NB4 (cell line): ENCODE measurements around the gene SAMD4A.

Source experiments
- DNase-seq: peaks from one replicate; pipeline ENCODE4 v3.0.0; 2010; ENCODE audit warnings: low read depth
- H3K4me3 ChIP-seq: one replicate; pipeline ENCODE4 v1.5.1; 2011; ENCODE audit warnings: mild to moderate bottlenecking, low read depth, low read length, moderate library complexity
- CTCF ChIP-seq: IDR thresholded peaks from one replicate; pipeline ENCODE4 v1.5.1; 2012; ENCODE audit warnings: low read depth, low read length
- MAX ChIP-seq: IDR thresholded peaks from 2 replicates; pipeline ENCODE4 v1.6.1; 2011; ENCODE audit warnings: low read depth, low read length
- MYC ChIP-seq: IDR thresholded peaks from 2 replicates; pipeline ENCODE4 v1.6.1; 2011; ENCODE audit warnings: low read depth, low read length
- POLR2A ChIP-seq: IDR thresholded peaks from 2 replicates; pipeline ENCODE4 v1.6.1; 2011; ENCODE audit warnings: mild to moderate bottlenecking; ENCODE audit not compliant: insufficient read length; ENCODE audit errors: extremely low read depth

SAMD4A gene

GRCh38 chr14:54671537-54671936 lies 104.6 kb downstream of the SAMD4A start:
- no peak for TF ChIP-seq POLR2A
- TF ChIP-seq CTCF = no peak
- no peak for TF ChIP-seq MAX
- TF ChIP-seq MYC = no peak
- no peak for DNase-seq
- H3K4me3 ChIP-seq = no peak overlapping the region

- no peak overlapping the region for H3K4me3 ChIP-seq
- DNase-seq = no peak
- TF ChIP-seq POLR2A = no peak
- no peak for TF ChIP-seq CTCF
- TF ChIP-seq MYC = no peak
- TF ChIP-seq MAX = no peak
Measured at GRCh38 chr14:54672181-54672580, 105.3 kb downstream of the SAMD4A start.

GRCh38 chr14:54672688-54673087 lies 105.8 kb downstream of the SAMD4A start:
- TF ChIP-seq CTCF = no peak
- no peak for TF ChIP-seq POLR2A
- TF ChIP-seq MAX = no peak
- TF ChIP-seq MYC = no peak
- no peak overlapping the region for H3K4me3 ChIP-seq
- no peak for DNase-seq

- no peak overlapping the region for H3K4me3 ChIP-seq
- no peak for DNase-seq
- TF ChIP-seq CTCF (no peak), POLR2A (no peak), MAX (no peak), MYC (no peak)
Measured at GRCh38 chr14:54673193-54674045, 106.5 kb downstream of the SAMD4A start.

- TF ChIP-seq MYC = no peak
- TF ChIP-seq POLR2A = no peak
Measured at GRCh38 chr14:54674046-54674741, 107.3 kb downstream of the SAMD4A start.

GRCh38 chr14:54675236-54676128 lies 108.6 kb downstream of the SAMD4A start:
- TF ChIP-seq MYC (no peak), CTCF (no peak)
- DNase-seq = no peak
- H3K4me3 ChIP-seq = no peak overlapping the region

More at GRCh38 chr14:54674046-54674741, 107.3 kb downstream of the SAMD4A start:
- H3K4me3 ChIP-seq = no peak overlapping the region
- DNase-seq = no peak
